GM23338 (cell line): Measurements from ENCODE around the gene LAMTOR5. TPM values are rescaled to one million over a fixed set of nuclear protein-coding genes. Genes with fewer than 3 reads are reported as not detected.

Experiments used
- ATAC-seq: fragments of 200-7000 bp; cut with Tn5 transposase; 3 replicates; pipeline ENCODE4 v1.9.1; 2020
- DNase-seq: peaks from one replicate; pipeline ENCODE4 v3.0.0-alpha.2; 2015; ENCODE audit warnings: low spot score
- H2AFZ ChIP-seq: fragments of 200-600 bp; sonication (generic); 2 replicates; pipeline ENCODE4 v1.8.0; 2016; ENCODE audit warnings: antibody characterized with exemption, mild to moderate bottlenecking, moderate library complexity
- H3F3A ChIP-seq: fragments of 200-600 bp; sonication (generic); replicated peaks from 2 replicates; pipeline ENCODE4 v1.8.0; 2017; ENCODE audit warnings: antibody characterized with exemption, mixed run types, low read depth
- H3K27ac ChIP-seq: fragments of 200-600 bp; sonication (generic); 2 replicates; pipeline ENCODE4 v1.6.1; 2016; ENCODE audit warnings: low read depth
- H3K27me3 ChIP-seq: fragments of 200-600 bp; sonication (generic); 2 replicates; pipeline ENCODE4 v1.8.0; 2016; ENCODE audit warnings: mild to moderate bottlenecking, mixed run types, moderate library complexity; ENCODE audit not compliant: insufficient read depth
- H3K36me3 ChIP-seq: fragments of 200-600 bp; sonication (generic); 2 replicates; pipeline ENCODE4 v1.8.0; 2016; ENCODE audit warnings: mild to moderate bottlenecking; ENCODE audit not compliant: insufficient read depth
- H3K4me1 ChIP-seq: fragments of 200-600 bp; sonication (generic); 2 replicates; pipeline ENCODE4 v1.8.0; 2016; ENCODE audit warnings: mild to moderate bottlenecking, moderate library complexity; ENCODE audit not compliant: insufficient read depth
- H3K4me2 ChIP-seq: fragments of 200-600 bp; sonication (generic); 2 replicates; pipeline ENCODE4 v1.7.1; 2017; ENCODE audit warnings: mixed run types
- H3K4me3 ChIP-seq: fragments of 200-600 bp; sonication (generic); 2 replicates; pipeline ENCODE4 v1.6.1; 2016; ENCODE audit warnings: mixed run types
- H3K79me2 ChIP-seq: fragments of 200-600 bp; sonication (generic); replicated peaks from 2 replicates; pipeline ENCODE4 v1.8.0; 2017; ENCODE audit warnings: mild to moderate bottlenecking; ENCODE audit not compliant: insufficient read depth
- H3K9me2 ChIP-seq: fragments of 200-600 bp; sonication (generic); 2 replicates; pipeline ENCODE4 v1.8.0; 2017; ENCODE audit not compliant: insufficient read depth
- H4K20me1 ChIP-seq: fragments of 200-600 bp; sonication (generic); replicated peaks from 2 replicates; pipeline ENCODE4 v1.8.0; 2017; ENCODE audit warnings: mild to moderate bottlenecking; ENCODE audit not compliant: insufficient read depth
- H3K27ac Mint-ChIP-seq: 2 replicates; pipeline ENCODE4 v1.8.0; 2020; ENCODE audit warnings: inconsistent platforms, mild to moderate bottlenecking, moderate library complexity, mixed read lengths
- H3K27me3 Mint-ChIP-seq: 3 replicates; pipeline ENCODE4 v1.8.0; 2022; ENCODE audit warnings: low read depth, mild to moderate bottlenecking, moderate library complexity, mixed read lengths, inconsistent platforms; ENCODE audit not compliant: insufficient read depth, poor library complexity
- H3K36me3 Mint-ChIP-seq: 3 replicates; pipeline ENCODE4 v1.8.0; 2021; ENCODE audit warnings: low read depth, mild to moderate bottlenecking, inconsistent platforms, moderate library complexity, mixed read lengths
- H3K4me1 Mint-ChIP-seq: 3 replicates; pipeline ENCODE4 v1.8.0; 2020; ENCODE audit warnings: mild to moderate bottlenecking, inconsistent platforms, mixed read lengths
- H3K4me3 Mint-ChIP-seq: 3 replicates; pipeline ENCODE4 v1.8.0; 2021; ENCODE audit warnings: moderate library complexity, mild to moderate bottlenecking, inconsistent platforms, mixed read lengths
- H3K9me3 Mint-ChIP-seq: 3 replicates; pipeline ENCODE4 v1.8.0; 2020; ENCODE audit warnings: moderate library complexity, mild to moderate bottlenecking, inconsistent platforms, mixed read lengths
- CREB1 ChIP-seq: fragments of 250-450 bp; sonication (Bioruptor Pico); IDR thresholded peaks from 2 replicates; pipeline ENCODE4 v1.5.0; 2020; ENCODE audit warnings: low read depth, mild to moderate bottlenecking, moderate library complexity
- CTCF ChIP-seq, 2 experiments: fragments of 200-600 bp in 1 of 2; sonication (generic) in 1 of 2; conservative IDR thresholded peaks; 2 replicates each; pipeline versions ENCODE4 v1.5.1 to v1.6.1; 2016 to 2017; ENCODE audit warnings: antibody characterized with exemption in 2 of 2, low read depth in 2 of 2, mild to moderate bottlenecking in 2 of 2, moderate library complexity in 1 of 2
- ETS1 ChIP-seq: IDR thresholded peaks from 2 replicates; pipeline ENCODE4 v1.6.1; 2016; ENCODE audit warnings: antibody characterized with exemption
- EZH2 ChIP-seq: fragments of 200-600 bp; sonication (generic); IDR thresholded peaks from one replicate; pipeline ENCODE4 v1.8.0; 2017; ENCODE audit warnings: antibody characterized with exemption, mild to moderate bottlenecking, low read depth; ENCODE audit not compliant: unreplicated experiment
- EZH2phosphoT487 ChIP-seq: fragments of 200-600 bp; sonication (generic); IDR thresholded peaks from one replicate; pipeline ENCODE4 v1.8.1; 2018; ENCODE audit warnings: antibody characterized with exemption; ENCODE audit not compliant: unreplicated experiment
- JUNB ChIP-seq: IDR thresholded peaks from one replicate; pipeline ENCODE4 v1.6.1; 2016; ENCODE audit warnings: antibody characterized with exemption; ENCODE audit not compliant: unreplicated experiment
- NANOG ChIP-seq: IDR thresholded peaks from 2 replicates; pipeline ENCODE4 v1.6.1; 2016; ENCODE audit warnings: antibody characterized with exemption, borderline replicate concordance
- POLR2AphosphoS5 ChIP-seq: IDR thresholded peaks from 2 replicates; pipeline ENCODE4 v1.6.1; 2016; ENCODE audit warnings: antibody characterized with exemption, low read depth
- REST ChIP-seq: IDR thresholded peaks from one replicate; pipeline ENCODE4 v1.6.1; 2018; ENCODE audit warnings: antibody characterized with exemption; ENCODE audit not compliant: unreplicated experiment
- STAT1 ChIP-seq: IDR thresholded peaks from one replicate; pipeline ENCODE4 v1.6.1; 2016; ENCODE audit warnings: antibody characterized with exemption; ENCODE audit not compliant: unreplicated experiment
- ZNF114 ChIP-seq: fragments of 250-450 bp; sonication (Bioruptor Pico); IDR thresholded peaks from 2 replicates; pipeline ENCODE4 v1.5.0; 2020; ENCODE audit warnings: mild to moderate bottlenecking, moderate library complexity
- ZNF331 ChIP-seq: fragments of 250-450 bp; sonication (Bioruptor Pico); IDR thresholded peaks from 2 replicates; pipeline ENCODE4 v1.5.0; 2020; ENCODE audit warnings: low read depth, mild to moderate bottlenecking, moderate library complexity
- ZNF462 ChIP-seq: fragments of 250-450 bp; sonication (Bioruptor Pico); IDR thresholded peaks from 2 replicates; pipeline ENCODE4 v1.5.0; 2020; ENCODE audit warnings: mild to moderate bottlenecking, moderate library complexity
- polyA plus RNA-seq: library from polyadenylated mRNA; unstranded; fragments of >200 nt; fragmentation: Nextera tagmentation; extraction: Ambion mirVana; gene quantifications from 2 replicates; pipeline ENCODE4 v1.2.1, GENCODE V29; 2016
- total RNA-seq: library from RNA; depleted of rRNA; stranded (reverse); fragments of >200 nt; shearing (Covaris generic); gene quantifications from 2 replicates; pipeline ENCODE4 v1.2.3, GENCODE V29; 2014

LAMTOR5 gene
- total and polyA plus RNA-seq, 2 experiments from 2014 or later: 41.0 to 246 TPM

DNA sequence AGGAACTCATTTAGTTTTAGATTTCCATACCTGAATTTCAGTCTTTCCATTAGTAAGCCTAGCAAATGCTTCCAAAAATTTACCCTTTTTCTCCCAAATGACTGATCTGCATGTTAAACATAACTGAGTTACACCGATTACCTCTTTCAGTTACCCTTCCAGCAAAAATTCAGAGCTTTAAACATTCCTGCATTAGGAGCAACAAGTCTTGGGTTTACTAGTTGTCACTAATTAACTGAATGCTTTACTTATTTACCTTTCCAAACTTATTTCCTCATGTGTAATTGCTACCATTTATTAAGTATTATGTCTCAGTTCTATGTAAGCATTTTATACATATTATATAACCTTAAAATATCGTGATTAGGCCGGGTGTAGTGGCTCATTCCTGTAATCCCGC lies 3.1 kb downstream of the LAMTOR5 start:
- H3K4me3 ChIP-seq: no peak overlapping the region
- no peak overlapping the region for H3K27ac ChIP-seq
- H3K27me3 ChIP-seq: no peaks in the 10 kb centered on the region
- peaks cover 41% of the 10 kb centered on the region for H3K36me3 ChIP-seq
- Mint-ChIP-seq H3K36me3 (peaks cover 39% of the 10 kb centered on the region), H3K4me3 (no peak overlapping the region), H3K27ac (no peak overlapping the region), H3K9me3 (no peaks in the 10 kb centered on the region; the same call in 2 of the 3 replicates), H3K4me1 (peaks cover 2% of the 10 kb centered on the region; the same call in 1 of the 3 replicates), H3K27me3 (peaks cover 6% of the 10 kb centered on the region)
- ATAC-seq (no peak), DNase-seq (no peak)
- no peaks in the 10 kb centered on the region for H3K9me2 ChIP-seq
- H3K79me2 ChIP-seq: peaks cover 17% of the 10 kb centered on the region
- H4K20me1 ChIP-seq: 0 out of 2 replicates have a peak, but pooled peaks cover 3% of the 10 kb centered on the region
- TF ChIP-seq NANOG (no peak), POLR2AphosphoS5 (no peak), ZNF114 (CRISPR knock-in tag) (no peak), CTCF (conservative IDR thresholded peaks at IDR 0.05; ENCODE audit: low read depth in 2 of 2) (no peak), CREB1 (no peak), EZH2 (no peak), ZNF331 (CRISPR knock-in tag) (no peak), EZH2phosphoT487 (no peak), REST (no peak), STAT1 (no peak), JUNB (no peak), ZNF462 (CRISPR knock-in tag) (no peak), ETS1 (no peak)
- peaks cover 5% of the 10 kb centered on the region; the same call in 1 of the 2 replicates for H3K4me1 ChIP-seq
- no peak overlapping the region for H3K4me2 ChIP-seq
- no peak overlapping the region for H2AFZ ChIP-seq
- H3F3A ChIP-seq: no peaks in the 10 kb centered on the region
